ENCODE results near the gene LYPD4. TPM values are rescaled to one million over a fixed set of nuclear protein-coding genes. Genes with fewer than 3 reads are reported as not detected.

LYPD4 gene
- total and polyA plus RNA-seq, 2 donors (not counting 1 experiment from before 2014, with no cell fraction given) = not detected

GRCh38 chr19:41807176-41807575 is 37.3 kb downstream of the LYPD4 start:
- H3K4me3 ChIP-seq (replicated peaks in 1 of 4; ENCODE audit: control extremely low read depth in 1 of 4, insufficient read depth in 1 of 4, low read depth in 3 of 4, low read length in 4 of 4) = no peak overlapping the region
- no peaks in the 10 kb centered on the region for H3K4me1 ChIP-seq (ENCODE audit: control insufficient read depth, extremely low read depth, insufficient read depth, low read length)
- H3K79me2 ChIP-seq (ENCODE audit: control insufficient read depth, insufficient read depth, low read length) = no peaks in the 10 kb centered on the region
- no peak overlapping the region for H3K4me2 ChIP-seq (ENCODE audit: extremely low read depth, insufficient read depth, low read length)
- no peaks in the 10 kb centered on the region for H3K27me3 ChIP-seq (ENCODE audit: control insufficient read depth, insufficient read depth, low read length)
- H3K9me3 ChIP-seq (ENCODE audit: control insufficient read depth, insufficient read depth, low read depth, low read length) = no peaks in the 10 kb centered on the region
- no peaks in the 10 kb centered on the region for H3K36me3 ChIP-seq (ENCODE audit: control insufficient read depth, insufficient read depth, low read length)
- TF ChIP-seq CTCF (conservative IDR thresholded peaks at IDR 0.05 in 1 of 2, IDR thresholded peaks at IDR 0.05 in 1 of 2; ENCODE audit: low read depth in 1 of 2, low read length in 2 of 2) (no peak), EZH2 (IDR thresholded peaks at IDR 0.05; ENCODE audit: low read length, missing control alignments) (no peak)
- H4K20me1 ChIP-seq (ENCODE audit: control insufficient read depth, extremely low read depth, insufficient read depth, low read length) = no peaks in the 10 kb centered on the region
- no peak overlapping the region for H3K27ac ChIP-seq (ENCODE audit: insufficient read depth, low read length)
- H2AFZ ChIP-seq (ENCODE audit: low read length) = no peak overlapping the region
- no peak overlapping the region for H3K9ac ChIP-seq (ENCODE audit: insufficient read depth, low read length)
- DNase-seq (ENCODE audit: low read depth in 2 of 2) = no peak

GRCh38 chr19:41804336-41804735 is 40.1 kb downstream of the LYPD4 start:
- H3K9ac ChIP-seq (ENCODE audit: insufficient read depth, low read length) = no peak overlapping the region
- H3K79me2 ChIP-seq (ENCODE audit: control insufficient read depth, insufficient read depth, low read length) = no peaks in the 10 kb centered on the region
- H3K4me2 ChIP-seq (ENCODE audit: extremely low read depth, insufficient read depth, low read length) = no peak overlapping the region
- H3K9me3 ChIP-seq (ENCODE audit: control insufficient read depth, insufficient read depth, low read depth, low read length) = no peaks in the 10 kb centered on the region
- H3K4me3 ChIP-seq (replicated peaks in 1 of 4; ENCODE audit: control extremely low read depth in 1 of 4, insufficient read depth in 1 of 4, low read depth in 3 of 4, low read length in 4 of 4) = no peak overlapping the region
- TF ChIP-seq EZH2 (IDR thresholded peaks at IDR 0.05; ENCODE audit: low read length, missing control alignments) = no peak
- no peak for TF ChIP-seq CTCF (conservative IDR thresholded peaks at IDR 0.05 in 1 of 2, IDR thresholded peaks at IDR 0.05 in 1 of 2; ENCODE audit: low read depth in 1 of 2, low read length in 2 of 2)
- DNase-seq (ENCODE audit: low read depth in 2 of 2) = no peak
- no peak overlapping the region for H3K27ac ChIP-seq (ENCODE audit: insufficient read depth, low read length)
- no peaks in the 10 kb centered on the region for H4K20me1 ChIP-seq (ENCODE audit: control insufficient read depth, extremely low read depth, insufficient read depth, low read length)
- H2AFZ ChIP-seq (ENCODE audit: low read length) = no peak overlapping the region
- no peaks in the 10 kb centered on the region for H3K36me3 ChIP-seq (ENCODE audit: control insufficient read depth, insufficient read depth, low read length)
- H3K4me1 ChIP-seq (ENCODE audit: control insufficient read depth, extremely low read depth, insufficient read depth, low read length) = no peaks in the 10 kb centered on the region
- H3K27me3 ChIP-seq (ENCODE audit: control insufficient read depth, insufficient read depth, low read length) = no peaks in the 10 kb centered on the region

GRCh38 chr19:41802770-41803169 is 41.7 kb downstream of the LYPD4 start:
- Histone ChIP-seq H3K36me3 (ENCODE audit: control insufficient read depth, insufficient read depth, low read length) (no peaks in the 10 kb centered on the region), H3K79me2 (ENCODE audit: control insufficient read depth, insufficient read depth, low read length) (no peaks in the 10 kb centered on the region), H2AFZ (ENCODE audit: low read length) (no peak overlapping the region), H4K20me1 (ENCODE audit: control insufficient read depth, extremely low read depth, insufficient read depth, low read length) (no peaks in the 10 kb centered on the region), H3K4me2 (ENCODE audit: extremely low read depth, insufficient read depth, low read length) (no peak overlapping the region), H3K9ac (ENCODE audit: insufficient read depth, low read length) (no peak overlapping the region), H3K27ac (ENCODE audit: insufficient read depth, low read length) (no peak overlapping the region), H3K4me3 (replicated peaks in 1 of 4; ENCODE audit: control extremely low read depth in 1 of 4, insufficient read depth in 1 of 4, low read depth in 3 of 4, low read length in 4 of 4) (no peak overlapping the region), H3K4me1 (ENCODE audit: control insufficient read depth, extremely low read depth, insufficient read depth, low read length) (no peaks in the 10 kb centered on the region), H3K9me3 (ENCODE audit: control insufficient read depth, insufficient read depth, low read depth, low read length) (no peaks in the 10 kb centered on the region), H3K27me3 (ENCODE audit: control insufficient read depth, insufficient read depth, low read length) (no peaks in the 10 kb centered on the region)
- DNase-seq (ENCODE audit: low read depth in 2 of 2) = no peak
- TF ChIP-seq EZH2 (IDR thresholded peaks at IDR 0.05; ENCODE audit: low read length, missing control alignments) (no peak), CTCF (conservative IDR thresholded peaks at IDR 0.05 in 1 of 2, IDR thresholded peaks at IDR 0.05 in 1 of 2; ENCODE audit: low read depth in 1 of 2, low read length in 2 of 2) (no peak)

Data from fibroblast of lung (primary cell).